Fibroblast of upper back skin (primary cell): ENCODE data around the gene MEIOB.

ENCODE experiments used
- DNase-seq: peaks from one replicate; pipeline ENCODE4 v3.0.0-alpha.2; 2013

The MEIOB gene

GRCh38 chr16:1874854-1875253 lies 2.9 kb upstream of the MEIOB start:
- no peak for DNase-seq

GRCh38 chr16:1870365-1871082 lies 1.4 kb downstream of the MEIOB start:
- DNase-seq, result peak; percentile 56

- DNase-seq, result no peak
Measured at GRCh38 chr16:1865902-1866690, 5.9 kb downstream of the MEIOB start.

GRCh38 chr16:1863681-1864460 lies 8.1 kb downstream of the MEIOB start:
- DNase-seq, result peak; percentile 36

DNA sequence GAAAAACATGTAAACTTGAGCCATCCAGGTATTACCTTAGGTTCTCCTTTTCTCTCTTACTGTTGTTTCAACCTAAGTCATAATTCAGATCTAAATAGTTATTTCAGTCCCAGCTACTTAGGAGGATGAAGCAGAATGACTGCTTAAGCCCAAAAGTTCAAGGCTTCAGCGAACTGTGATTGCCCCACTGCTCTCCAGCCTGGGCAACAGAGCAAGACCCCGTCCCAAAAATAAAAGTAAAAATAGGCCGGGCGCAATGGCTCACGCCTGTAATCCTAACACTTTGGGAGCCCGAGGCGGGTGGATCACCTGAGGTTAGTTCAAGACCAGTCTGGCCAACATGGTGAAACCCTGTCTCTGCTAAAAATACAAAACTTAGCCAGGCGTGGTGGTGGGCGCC lies 9.6 kb downstream of the MEIOB start:
- DNase-seq, result no peak

DNA sequence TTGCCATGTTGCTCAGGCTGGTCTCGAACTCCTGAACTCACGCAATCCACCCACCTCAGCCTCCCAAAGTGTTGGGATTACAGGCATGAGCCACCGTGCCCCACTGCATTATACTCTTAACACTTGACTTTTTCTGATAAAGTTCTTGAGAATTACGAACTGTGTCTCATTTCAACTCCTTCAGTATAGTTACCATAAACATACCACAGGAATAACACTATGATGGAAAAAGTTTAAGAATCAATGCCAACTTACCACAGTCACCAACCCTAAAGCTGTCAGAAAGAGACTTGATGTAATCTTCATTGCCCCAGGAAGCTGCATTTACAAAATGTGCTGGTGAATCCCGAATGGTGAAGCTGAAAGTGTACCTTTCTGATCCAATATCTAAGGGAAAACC lies 10.2 kb downstream of the MEIOB start:
- DNase-seq, result no peak

DNA sequence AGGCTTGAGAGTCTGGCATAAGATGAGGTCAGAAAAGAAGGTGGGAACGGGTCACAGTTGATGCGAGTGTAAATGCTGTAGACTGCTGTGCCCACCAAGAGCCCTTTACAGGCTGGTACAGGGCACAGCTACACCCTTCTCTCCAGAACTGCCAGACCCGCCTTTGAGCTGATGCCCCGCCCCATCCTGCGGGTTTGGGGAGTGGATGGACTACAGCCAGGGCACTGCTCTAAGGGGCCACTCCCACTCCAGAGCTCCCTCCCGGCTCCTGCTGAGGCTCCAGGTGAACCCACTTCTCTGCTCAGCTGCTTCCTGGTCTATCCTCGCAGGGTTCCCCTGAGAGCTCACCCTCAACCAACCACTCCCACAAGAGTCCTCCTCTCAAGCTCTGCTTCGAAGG lies 12.3 kb downstream of the MEIOB start:
- DNase-seq, result no peak

GRCh38 chr16:1858189-1858865 lies 13.6 kb downstream of the MEIOB start:
- peak; percentile 52 for DNase-seq

DNA sequence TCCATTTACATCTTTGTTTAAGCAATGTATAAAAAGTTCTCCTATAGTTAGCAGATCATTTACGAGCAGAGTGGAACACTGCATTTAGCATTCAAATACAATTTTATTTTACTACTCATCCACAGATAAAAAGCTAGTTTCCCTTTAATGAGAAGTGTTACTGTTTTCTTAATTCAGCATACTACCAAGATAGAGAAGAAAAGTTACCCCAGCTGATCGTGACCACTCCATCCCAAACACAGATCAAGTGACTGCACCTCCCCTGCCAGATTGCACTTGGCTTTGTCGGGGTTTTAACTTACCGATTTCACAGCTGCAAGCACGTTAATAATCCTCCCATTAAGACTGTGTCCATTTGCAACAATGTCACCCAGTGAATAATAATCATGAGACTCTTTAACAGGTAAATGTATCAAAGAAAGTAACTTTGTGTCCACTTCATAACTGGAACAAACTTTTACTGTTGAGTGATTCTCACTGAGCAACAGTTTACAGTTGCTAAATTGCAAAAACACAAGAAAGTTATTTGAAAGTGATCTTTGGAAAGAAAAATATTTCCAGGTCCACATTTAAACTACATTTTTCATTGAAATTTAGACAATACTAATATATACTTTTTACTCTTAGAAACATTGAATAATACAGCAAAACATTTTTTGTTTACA lies 14.4 kb downstream of the MEIOB start:
- DNase-seq, result no peak

GRCh38 chr16:1851793-1852192 lies 20.2 kb downstream of the MEIOB start:
- no peak for DNase-seq

DNA sequence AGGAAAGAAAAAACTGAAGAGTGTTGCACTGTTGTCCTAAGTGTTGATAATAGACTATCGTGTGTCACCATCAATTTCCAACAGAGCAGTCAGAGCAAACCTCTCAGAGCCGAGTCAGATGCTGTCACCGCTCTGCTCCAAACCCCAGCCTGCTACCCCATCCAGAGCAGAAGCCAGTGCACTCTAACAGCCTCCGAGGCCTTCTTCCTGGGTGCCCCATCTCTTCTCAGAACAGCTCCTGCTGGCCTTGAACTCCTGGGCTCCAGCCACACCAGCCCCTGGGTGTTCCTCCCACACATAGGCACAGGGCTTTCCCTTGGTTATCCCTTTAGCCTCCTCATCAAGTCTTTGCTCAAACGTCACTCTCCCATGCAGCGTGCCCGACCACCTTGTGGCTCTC lies 21.0 kb downstream of the MEIOB start:
- DNase-seq, result no peak

GRCh38 chr16:1846416-1846815 lies 25.5 kb downstream of the MEIOB start:
- no peak for DNase-seq

GRCh38 chr16:1845985-1846384 lies 26.0 kb downstream of the MEIOB start:
- DNase-seq, result no peak

GRCh38 chr16:1839554-1839953 lies 32.4 kb downstream of the MEIOB start:
- DNase-seq, result peak; percentile 87

DNA sequence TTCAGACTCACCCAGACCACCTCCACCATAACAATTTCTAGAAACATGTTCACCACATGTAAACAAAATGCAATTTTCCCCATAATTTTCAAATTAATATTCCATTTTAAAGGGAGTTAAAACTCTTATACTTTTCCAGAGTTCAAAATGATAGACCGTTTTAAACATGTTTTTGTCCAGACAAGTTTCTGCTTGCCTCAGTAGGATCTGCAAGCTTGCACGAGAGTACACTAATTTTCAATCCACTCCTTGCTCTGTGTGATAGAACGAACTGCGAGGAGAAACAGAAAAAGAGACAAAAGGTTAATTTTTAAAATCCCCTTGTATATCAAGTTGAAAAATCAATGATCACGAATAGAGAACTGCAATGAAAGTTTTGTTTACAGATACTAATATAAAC lies 37.9 kb downstream of the MEIOB start:
- DNase-seq, result no peak

DNA sequence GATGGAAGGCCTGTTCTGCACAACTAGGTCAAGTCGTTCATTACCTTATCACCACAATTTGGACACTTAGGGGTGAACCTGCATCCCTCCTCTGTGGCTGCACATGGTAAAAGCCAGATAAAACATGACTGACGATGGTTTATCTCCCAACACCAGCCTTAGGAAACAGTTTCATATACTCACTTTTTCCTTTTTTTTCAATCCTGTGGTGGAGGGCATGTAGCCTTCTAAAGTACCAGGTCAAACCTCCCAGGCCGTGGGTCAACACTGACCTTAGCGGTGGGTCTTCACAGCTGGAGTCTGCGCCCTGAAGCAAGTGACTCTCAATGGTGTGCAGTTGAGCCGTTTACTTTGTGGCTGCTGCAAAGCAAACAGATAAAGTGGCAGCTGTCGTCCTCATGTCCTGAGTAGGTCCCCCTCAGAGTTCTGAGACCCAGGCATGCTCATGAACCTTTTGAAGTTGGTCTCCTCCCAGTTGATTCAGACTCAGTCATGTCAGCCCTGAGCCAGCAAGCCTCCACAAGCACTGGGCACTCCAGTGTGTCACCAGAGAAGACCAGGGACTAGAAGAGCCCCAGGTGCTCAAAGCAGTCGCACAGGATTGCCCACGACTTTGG lies 39.0 kb downstream of the MEIOB start:
- DNase-seq, result no peak

DNA sequence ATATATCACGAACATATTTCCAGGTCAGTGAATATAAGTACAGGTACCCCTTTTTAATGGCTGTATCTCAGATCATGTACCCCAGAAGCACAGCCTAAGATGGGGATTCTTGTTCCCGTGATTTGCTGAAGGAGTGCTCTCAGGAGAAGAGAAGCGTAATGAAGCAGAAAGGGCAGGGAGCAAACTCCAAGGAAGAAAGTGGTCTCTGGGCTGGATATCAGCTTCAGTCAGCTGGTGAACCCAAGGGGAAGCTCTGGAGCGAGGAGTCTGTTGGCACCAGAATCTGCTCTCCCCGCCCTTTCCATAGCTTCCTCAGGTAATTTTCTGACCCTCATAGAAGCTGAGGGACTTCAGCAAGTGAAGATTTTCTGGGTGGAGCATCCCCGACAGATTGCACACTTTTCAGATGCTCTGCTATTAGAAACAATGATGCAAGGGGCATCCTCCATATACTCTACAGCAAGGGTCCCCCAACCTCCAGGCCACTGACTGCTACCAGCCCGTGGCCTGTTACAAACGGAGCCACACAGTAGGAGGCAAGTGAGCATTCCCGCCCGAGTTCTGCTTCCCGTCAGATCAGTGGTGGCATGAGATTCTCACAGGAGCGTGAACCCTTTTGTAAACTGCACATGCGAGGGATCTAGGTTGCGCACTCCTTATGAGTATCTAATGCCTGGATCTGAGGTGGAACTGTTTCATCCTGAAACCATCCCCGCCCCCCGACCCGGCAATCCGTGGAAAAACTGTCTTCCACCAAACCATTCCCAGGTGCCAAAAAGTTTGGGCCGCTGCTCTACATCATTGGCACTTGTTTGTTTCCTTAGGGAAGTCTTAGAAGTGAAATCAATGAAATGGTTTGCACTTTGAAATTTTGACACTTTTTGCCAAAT lies 40.5 kb downstream of the MEIOB start:
- no peak for DNase-seq

GRCh38 chr16:1830213-1830612 lies 41.8 kb downstream of the MEIOB start:
- no peak for DNase-seq

GRCh38 chr16:1828645-1829410 lies 43.1 kb downstream of the MEIOB start:
- no peak for DNase-seq
